SK-N-SH (cell line): ENCODE results near the gene ADAMTS19. TPM values are rescaled to one million over a fixed set of nuclear protein-coding genes. Genes with fewer than 3 reads are reported as not detected.

ENCODE experiments used
- CTCF ChIA-PET: fragments of 300-600, 350-600 bp; formaldehyde crosslinking; extraction: SDS; loops from one replicate; lab custom pipeline; 2021; lab: Yijun Ruan, JAX
- POLR2A ChIA-PET: fragments of 350-600 bp; sonication (Branson Sonifier 250); formaldehyde crosslinking; extraction: SDS; loops from one replicate; lab custom pipeline; 2020; ENCODE audit warnings: antibody characterized with exemption, inconsistent platforms; lab: Yijun Ruan, JAX
- DNase-seq: peaks from one replicate; pipeline ENCODE4 v3.0.0; 2012
- H2AFZ ChIP-seq: fragments of 200-600 bp; sonication (generic); 2 replicates; pipeline ENCODE4 v1.8.1; 2016; ENCODE audit warnings: antibody characterized with exemption, mild to moderate bottlenecking, low read depth
- H3F3A ChIP-seq: fragments of 200-600 bp; sonication (generic); replicated peaks from 2 replicates; pipeline ENCODE3; 2016; ENCODE audit warnings: antibody characterized with exemption, mild to moderate bottlenecking; ENCODE audit not compliant: insufficient read depth
- H3K27ac ChIP-seq, 2 experiments: fragments of 200-500 bp in 1 of 2; fragments of 200-600 bp in 1 of 2; sonication (Bioruptor generic) in 1 of 2; sonication (generic), shearing (Covaris generic) in 1 of 2; 2 replicates each; pipeline versions ENCODE4 v1.5.1 to v1.6.1; 2014 to 2016; ENCODE audit warnings: low read depth in 2 of 2, inconsistent platforms in 1 of 2, low read length in 1 of 2, mild to moderate bottlenecking in 1 of 2, mixed read lengths in 1 of 2
- H3K27me3 ChIP-seq: fragments of 200-600 bp; sonication (generic), shearing (Covaris generic); 2 replicates; pipeline ENCODE4 v1.6.1; 2016; ENCODE audit warnings: mixed run types; ENCODE audit not compliant: insufficient read depth
- H3K36me3 ChIP-seq, 2 experiments: fragments of 200-500 bp in 1 of 2; fragments of 200-600 bp in 1 of 2; sonication (Bioruptor generic) in 1 of 2; sonication (generic) in 1 of 2; replicated peaks in 1 of 2; 2 replicates each; pipeline versions ENCODE3 to v1.5.1; 2014 to 2016; ENCODE audit warnings: low read length in 1 of 2, mild to moderate bottlenecking in 1 of 2; ENCODE audit not compliant: insufficient read depth in 2 of 2, control insufficient read depth in 1 of 2
- H3K4me1 ChIP-seq, 2 experiments: fragments of 200-500 bp in 1 of 2; fragments of 200-600 bp in 1 of 2; sonication (Bioruptor generic) in 1 of 2; sonication (generic), shearing (Covaris generic) in 1 of 2; 2 replicates each; pipeline versions ENCODE4 v1.5.1 to v1.6.1; 2014 to 2016; ENCODE audit warnings: low read depth in 1 of 2, low read length in 1 of 2, mixed run types in 1 of 2; ENCODE audit not compliant: insufficient read depth in 2 of 2, control insufficient read depth in 1 of 2
- H3K4me2 ChIP-seq: fragments of 200-600 bp; sonication (generic), shearing (Covaris generic); 2 replicates; pipeline ENCODE4 v1.6.1; 2017; ENCODE audit warnings: mixed run types
- H3K4me3 ChIP-seq, 2 experiments: fragments of 200-500 bp in 1 of 2; fragments of 200-600 bp in 1 of 2; sonication (Bioruptor generic) in 1 of 2; sonication (generic), shearing (Covaris generic) in 1 of 2; 2 replicates each; pipeline versions ENCODE4 v1.5.1 to v1.8.1; 2014 to 2016; ENCODE audit warnings: low read depth in 2 of 2, inconsistent platforms in 1 of 2, low read length in 1 of 2, mild to moderate bottlenecking in 1 of 2, mixed read lengths in 1 of 2, moderate library complexity in 1 of 2
- H3K79me2 ChIP-seq: fragments of 200-600 bp; sonication (generic); 2 replicates; pipeline ENCODE4 v1.8.1; 2017; ENCODE audit warnings: mild to moderate bottlenecking; ENCODE audit not compliant: insufficient read depth
- H3K9ac ChIP-seq: fragments of 200-600 bp; sonication (generic); 2 replicates; pipeline ENCODE4 v1.6.1; 2017; ENCODE audit warnings: mixed run types
- H3K9me2 ChIP-seq: fragments of 200-600 bp; sonication (generic); 2 replicates; pipeline ENCODE4 v1.6.1; 2017; ENCODE audit warnings: mixed run types
- H3K9me3 ChIP-seq: fragments of 200-600 bp; sonication (generic); 2 replicates; pipeline ENCODE4 v1.6.1; 2017; ENCODE audit warnings: mixed run types, mild to moderate bottlenecking, moderate library complexity
- H4K20me1 ChIP-seq: fragments of 200-600 bp; sonication (generic); 2 replicates; pipeline ENCODE4 v1.6.1; 2017; ENCODE audit warnings: mild to moderate bottlenecking, mixed run types; ENCODE audit not compliant: insufficient read depth
- CTCF ChIP-seq: fragments of 200-600 bp; sonication (generic); IDR thresholded peaks from 2 replicates; pipeline ENCODE4 v1.6.1; 2017; ENCODE audit warnings: antibody characterized with exemption, mild to moderate bottlenecking, moderate library complexity
- EZH2phosphoT487 ChIP-seq: fragments of 200-600 bp; sonication (generic); IDR thresholded peaks from 2 replicates; pipeline ENCODE4 v1.6.1; 2017; ENCODE audit warnings: low read depth, mixed run types, mild to moderate bottlenecking, antibody characterized with exemption, moderate library complexity, borderline replicate concordance
- FOSL2 ChIP-seq: IDR thresholded peaks from 2 replicates; pipeline ENCODE4 v1.4.0; 2012; ENCODE audit warnings: low read depth, mild to moderate bottlenecking, moderate library complexity, borderline replicate concordance
- MEF2A ChIP-seq: IDR thresholded peaks from 2 replicates; pipeline ENCODE4 v1.4.0; 2012; ENCODE audit warnings: low read depth, borderline replicate concordance
- MXI1 ChIP-seq: IDR thresholded peaks from 2 replicates; pipeline ENCODE4 v1.6.1; 2012; ENCODE audit warnings: mild to moderate bottlenecking, low read depth, low read length, improper control_type of control experiment
- NRF1 ChIP-seq: IDR thresholded peaks from 2 replicates; pipeline ENCODE4 v1.6.1; 2012; ENCODE audit warnings: low read depth, mild to moderate bottlenecking, low read length
- RXRA ChIP-seq: IDR thresholded peaks from 2 replicates; pipeline ENCODE4 v1.4.0; 2012; ENCODE audit warnings: low read depth, mild to moderate bottlenecking, borderline replicate concordance
- TCF12 ChIP-seq: IDR thresholded peaks from 2 replicates; pipeline ENCODE4 v1.4.0; 2012
- WGBS: methylation state at CpG from one replicate; pipeline ENCODE4 v1.1.6; 2017; ENCODE audit warnings: low lambda C conversion rate; 5-methylcytosine and 5-hydroxymethylcytosine counted together
- polyA plus RNA-seq, 3 experiments: library from polyadenylated mRNA; depleted of rRNA; stranded (reverse); fragments of >200 nt; gene quantifications; 2 replicates each; pipeline ENCODE4 v1.2.3, GENCODE V29; 2012
- TF ChIP-seq, protein P1 (sequence below): IDR thresholded peaks from 2 replicates; pipeline ENCODE4 v1.6.1; 2012; ENCODE audit warnings: mild to moderate bottlenecking, low read depth, low read length, moderate library complexity
- TF ChIP-seq, protein P2 (sequence below): IDR thresholded peaks from 2 replicates; pipeline ENCODE4; 2012

The ADAMTS19 gene
- polyA plus RNA-seq, 1 of the 3 experiments (the other 2 are of a cell fraction) = 0.10 TPM

- no peak for DNase-seq
- H3K27ac ChIP-seq = no peak overlapping the region
- H3K4me3 ChIP-seq = no peak overlapping the region
- CTCF ChIA-PET = no interaction called here
- H2AFZ ChIP-seq = no peak overlapping the region
- no peaks in the 10 kb centered on the region for H3K9me3 ChIP-seq
- H3F3A ChIP-seq = no peaks in the 10 kb centered on the region
- no peaks in the 10 kb centered on the region for H3K9me2 ChIP-seq
- POLR2A ChIA-PET = no interaction called here
- H3K27me3 ChIP-seq = no peaks in the 10 kb centered on the region
- no peak for TF ChIP-seq NRF1
- no peak for TF ChIP-seq MXI1
- H3K4me1 ChIP-seq = no peaks in the 10 kb centered on the region
- H3K79me2 ChIP-seq = no peaks in the 10 kb centered on the region
- no peaks in the 10 kb centered on the region for H3K36me3 ChIP-seq
- no peak overlapping the region for H3K4me2 ChIP-seq
- no peak overlapping the region for H3K9ac ChIP-seq
- H4K20me1 ChIP-seq = no peaks in the 10 kb centered on the region
- 41% methylated on average over 1 of the region's 1 CpG for WGBS
Measured at GRCh38 chr5:129718471-129719090, 258.5 kb downstream of the ADAMTS19 start.

GRCh38 chr5:129724222-129724621, 264.1 kb downstream of the ADAMTS19 start:
- Histone ChIP-seq H3K4me3 (no peak overlapping the region), H3K9me3 (no peaks in the 10 kb centered on the region), H3K9me2 (no peaks in the 10 kb centered on the region), H3K4me2 (no peak overlapping the region), H3K36me3 (no peaks in the 10 kb centered on the region), H3K27me3 (no peaks in the 10 kb centered on the region), H3K27ac (no peak overlapping the region), H3K4me1 (no peaks in the 10 kb centered on the region), H3K9ac (no peak overlapping the region), H4K20me1 (no peaks in the 10 kb centered on the region), H2AFZ (no peak overlapping the region), H3F3A (no peaks in the 10 kb centered on the region), H3K79me2 (no peaks in the 10 kb centered on the region)
- POLR2A ChIA-PET = no interaction called here
- DNase-seq = no peak
- CTCF ChIA-PET = interaction anchor here (0.9 kb wide), 1 partner anchor 44 kb away, joined by 4 read pairs; no protein-coding TSS in a partner anchor
- TF ChIP-seq MEF2A (no peak), FOSL2 (no peak), CTCF (no peak), TCF12 (no peak), EZH2phosphoT487 (no peak), RXRA (no peak)
- TF ChIP-seq, protein P1, sequence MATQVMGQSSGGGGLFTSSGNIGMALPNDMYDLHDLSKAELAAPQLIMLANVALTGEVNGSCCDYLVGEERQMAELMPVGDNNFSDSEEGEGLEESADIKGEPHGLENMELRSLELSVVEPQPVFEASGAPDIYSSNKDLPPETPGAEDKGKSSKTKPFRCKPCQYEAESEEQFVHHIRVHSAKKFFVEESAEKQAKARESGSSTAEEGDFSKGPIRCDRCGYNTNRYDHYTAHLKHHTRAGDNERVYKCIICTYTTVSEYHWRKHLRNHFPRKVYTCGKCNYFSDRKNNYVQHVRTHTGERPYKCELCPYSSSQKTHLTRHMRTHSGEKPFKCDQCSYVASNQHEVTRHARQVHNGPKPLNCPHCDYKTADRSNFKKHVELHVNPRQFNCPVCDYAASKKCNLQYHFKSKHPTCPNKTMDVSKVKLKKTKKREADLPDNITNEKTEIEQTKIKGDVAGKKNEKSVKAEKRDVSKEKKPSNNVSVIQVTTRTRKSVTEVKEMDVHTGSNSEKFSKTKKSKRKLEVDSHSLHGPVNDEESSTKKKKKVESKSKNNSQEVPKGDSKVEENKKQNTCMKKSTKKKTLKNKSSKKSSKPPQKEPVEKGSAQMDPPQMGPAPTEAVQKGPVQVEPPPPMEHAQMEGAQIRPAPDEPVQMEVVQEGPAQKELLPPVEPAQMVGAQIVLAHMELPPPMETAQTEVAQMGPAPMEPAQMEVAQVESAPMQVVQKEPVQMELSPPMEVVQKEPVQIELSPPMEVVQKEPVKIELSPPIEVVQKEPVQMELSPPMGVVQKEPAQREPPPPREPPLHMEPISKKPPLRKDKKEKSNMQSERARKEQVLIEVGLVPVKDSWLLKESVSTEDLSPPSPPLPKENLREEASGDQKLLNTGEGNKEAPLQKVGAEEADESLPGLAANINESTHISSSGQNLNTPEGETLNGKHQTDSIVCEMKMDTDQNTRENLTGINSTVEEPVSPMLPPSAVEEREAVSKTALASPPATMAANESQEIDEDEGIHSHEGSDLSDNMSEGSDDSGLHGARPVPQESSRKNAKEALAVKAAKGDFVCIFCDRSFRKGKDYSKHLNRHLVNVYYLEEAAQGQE = no peak
- TF ChIP-seq, protein P2, sequence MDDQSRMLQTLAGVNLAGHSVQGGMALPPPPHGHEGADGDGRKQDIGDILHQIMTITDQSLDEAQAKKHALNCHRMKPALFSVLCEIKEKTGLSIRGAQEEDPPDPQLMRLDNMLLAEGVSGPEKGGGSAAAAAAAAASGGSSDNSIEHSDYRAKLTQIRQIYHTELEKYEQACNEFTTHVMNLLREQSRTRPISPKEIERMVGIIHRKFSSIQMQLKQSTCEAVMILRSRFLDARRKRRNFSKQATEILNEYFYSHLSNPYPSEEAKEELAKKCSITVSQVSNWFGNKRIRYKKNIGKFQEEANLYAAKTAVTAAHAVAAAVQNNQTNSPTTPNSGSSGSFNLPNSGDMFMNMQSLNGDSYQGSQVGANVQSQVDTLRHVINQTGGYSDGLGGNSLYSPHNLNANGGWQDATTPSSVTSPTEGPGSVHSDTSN = no peak
- 1% methylated on average over 2 of the region's 2 CpGs for WGBS
